CD4-positive, alpha-beta T cell treated with Interleukin-12 subunit alpha and Interleukin-12 subunit beta, for 1 hour (primary cell): ENCODE results near the gene HS6ST2.
"Not testable (repeated sequence)": the region's sequence is repeated elsewhere in the genome, so short reads cannot be mapped to it uniquely, and the experiment has no call there.

Experiments used
- DNase-seq: peaks from one replicate; pipeline ENCODE4 v3.0.0-alpha.2; 2020

Gene HS6ST2

DNA sequence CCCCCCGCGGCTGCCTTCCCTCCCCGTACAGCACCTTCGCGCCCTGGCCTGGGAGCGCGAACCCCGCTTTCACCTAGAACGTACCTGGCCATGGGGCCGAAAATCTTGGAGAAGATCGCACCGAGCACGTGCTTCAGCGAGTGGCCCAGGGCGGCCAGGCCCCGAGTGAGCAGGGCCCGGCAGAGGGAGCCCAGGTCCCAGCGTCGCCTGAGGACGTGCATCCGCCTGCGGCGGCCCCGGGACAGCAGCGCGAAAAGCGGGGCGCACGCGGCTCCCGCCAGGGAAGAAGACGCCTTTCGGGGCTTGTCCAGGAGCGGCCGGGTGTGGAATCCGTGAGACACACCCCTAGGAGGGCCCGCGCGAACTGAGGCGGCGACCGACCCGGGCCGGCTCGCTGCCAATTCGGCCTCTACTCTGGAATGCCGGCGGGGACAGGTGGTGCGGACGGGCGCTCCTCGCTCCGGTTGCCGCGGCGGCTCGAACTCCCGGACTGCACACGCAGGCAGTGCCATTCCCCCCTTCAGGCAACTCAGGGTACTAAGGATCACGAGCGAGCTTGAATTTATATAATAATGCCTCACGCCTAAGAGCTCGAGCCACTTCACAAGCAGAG lies at the start of gene HS6ST2:
Gene HS6ST2, minus strand, starts transcription at position 539 of the 613 bp plus-strand sequence.
- DNase-seq, result no peak

DNA sequence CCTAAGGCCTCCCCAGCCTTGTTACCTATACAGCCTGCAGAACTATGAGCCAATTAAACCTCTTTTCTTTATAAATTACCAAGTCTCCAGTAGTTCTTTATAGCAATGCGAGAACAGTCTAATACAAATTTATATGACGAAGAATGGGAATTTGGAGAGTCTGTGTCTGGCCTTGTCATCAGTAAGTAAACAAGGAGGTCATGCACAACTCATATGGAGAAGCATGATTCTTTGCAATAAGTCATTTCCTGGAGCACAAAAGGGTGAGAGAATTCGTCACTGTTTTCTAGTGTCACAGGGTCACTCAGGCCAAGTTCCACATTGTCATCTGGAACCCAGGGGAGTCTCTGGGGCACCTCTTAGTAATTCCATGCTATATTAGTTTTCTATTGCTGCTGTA lies 49.0 kb upstream of the HS6ST2 start:
- DNase-seq, result no peak

DNA sequence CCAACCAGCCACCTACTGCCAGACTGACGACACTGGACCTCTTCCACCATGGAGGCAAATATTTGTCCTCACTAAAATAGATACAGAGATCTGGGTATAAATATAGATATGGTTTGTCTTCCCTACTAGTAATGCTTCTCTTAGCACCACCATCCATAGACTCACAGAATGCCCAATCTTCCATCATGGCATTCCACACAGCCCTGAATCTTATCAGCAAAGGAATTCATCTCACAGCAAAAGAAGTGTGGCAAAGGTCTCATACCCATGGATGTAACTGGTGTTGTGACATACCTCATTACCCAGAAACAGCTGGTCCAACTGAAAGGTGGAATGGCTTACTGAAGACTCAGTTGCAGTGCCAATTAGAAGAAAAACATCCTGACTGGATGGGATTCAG lies 47.2 kb upstream of the HS6ST2 start:
- no peak for DNase-seq

DNA sequence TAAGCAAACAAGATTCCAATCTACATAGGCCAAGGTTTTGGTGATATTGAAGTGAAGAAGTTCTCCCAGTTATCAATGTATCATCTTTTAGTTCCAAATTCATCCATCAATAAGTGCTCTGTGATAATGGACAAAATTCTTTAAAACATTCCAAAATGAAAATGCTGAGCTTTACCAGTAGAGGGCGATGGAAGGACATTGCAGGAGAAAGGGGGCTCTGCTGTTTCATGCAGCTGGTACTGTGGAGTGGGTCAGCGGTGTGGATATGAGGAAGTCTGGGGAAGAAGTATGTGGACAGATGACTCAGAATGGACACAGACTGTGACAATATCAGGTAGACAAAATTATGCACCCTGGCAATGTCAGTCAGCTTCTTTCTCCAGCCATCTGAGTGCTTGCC lies 46.6 kb upstream of the HS6ST2 start:
- no peak for DNase-seq

DNA sequence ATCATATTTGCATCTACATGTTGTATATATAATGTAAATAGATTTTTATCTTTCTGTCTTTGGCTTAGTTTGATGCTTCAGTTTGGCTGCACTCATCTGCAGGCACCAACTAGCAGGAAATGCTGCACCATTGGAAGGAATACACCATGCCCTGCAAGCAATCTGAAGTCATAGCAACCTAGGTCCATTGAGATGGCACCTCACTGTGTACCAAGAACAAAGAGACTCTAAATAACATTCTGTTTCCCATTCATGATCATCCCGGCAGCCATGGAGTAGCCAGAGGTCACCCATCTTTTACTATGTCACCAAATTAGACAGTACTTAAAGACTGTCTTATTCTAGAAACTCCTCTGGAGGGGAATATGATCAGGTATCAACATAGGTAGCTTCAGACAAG lies 40.8 kb upstream of the HS6ST2 start:
- DNase-seq, result no peak

DNA sequence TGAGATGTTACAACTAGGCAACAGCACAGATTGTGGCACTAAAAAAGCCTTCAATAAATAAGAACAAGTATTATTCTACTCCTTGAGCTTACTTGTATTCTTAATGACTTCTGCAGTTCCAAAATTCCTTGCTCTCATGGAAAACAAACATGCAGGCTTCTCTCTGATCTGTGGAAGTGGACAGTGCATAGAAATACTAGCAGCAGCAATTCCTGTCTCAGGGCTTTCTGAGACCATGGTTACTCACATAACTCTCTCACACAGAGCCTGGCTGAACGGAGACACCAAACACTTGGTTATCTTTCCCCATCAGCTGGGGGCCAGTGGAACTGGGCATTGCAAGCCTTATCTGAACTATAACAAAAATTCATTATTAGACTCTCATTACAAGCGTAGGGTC lies 32.4 kb upstream of the HS6ST2 start:
- no peak for DNase-seq

GRCh38 chrX:132986556-132986955 lies 28.1 kb upstream of the HS6ST2 start:
- DNase-seq, result no peak

DNA sequence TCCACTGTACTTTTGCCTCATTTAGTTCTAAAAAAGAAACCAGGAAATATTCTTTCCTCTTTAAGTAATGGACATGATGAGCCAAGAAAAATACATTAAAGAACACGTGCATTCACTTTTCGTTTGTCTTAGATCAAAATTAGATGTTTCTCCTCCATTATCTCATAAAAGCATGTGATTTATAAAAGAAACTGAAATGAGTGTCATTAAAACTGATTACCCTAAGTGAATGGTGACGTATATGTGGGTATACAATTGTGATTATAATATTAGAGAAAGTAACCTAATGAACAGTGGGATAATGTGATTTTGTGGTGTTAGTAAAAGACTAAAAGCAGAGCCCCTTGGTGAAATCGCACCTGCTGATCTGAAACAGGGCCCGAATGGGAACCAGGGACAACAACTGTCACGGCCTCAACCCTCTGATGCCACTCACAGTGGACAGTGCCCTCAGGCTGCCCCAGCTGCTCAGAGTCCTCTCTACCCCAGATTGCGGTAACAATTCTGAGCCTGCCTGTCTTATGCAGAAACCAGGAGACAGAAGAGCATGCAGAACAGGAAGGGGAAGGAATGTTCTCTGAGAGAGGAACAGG lies 25.7 kb upstream of the HS6ST2 start:
- DNase-seq, result no peak

DNA sequence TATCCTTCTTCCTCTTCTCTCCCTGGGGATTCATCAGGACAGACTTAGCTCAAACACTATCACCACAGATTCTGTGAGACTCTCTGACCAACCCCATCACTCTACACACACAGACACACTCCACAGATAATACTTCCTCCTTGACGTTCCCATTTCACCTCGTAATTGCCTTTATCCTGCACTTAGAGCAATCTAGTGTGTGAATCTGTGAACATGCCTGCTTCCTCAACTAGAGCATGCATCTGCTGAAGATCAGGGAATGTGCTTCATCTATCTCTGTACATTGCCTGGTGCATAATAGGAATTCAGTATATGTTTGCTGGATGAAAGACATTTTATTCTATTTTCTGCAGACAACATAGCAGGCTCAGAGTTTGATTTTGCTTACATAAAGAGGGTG lies 25.1 kb upstream of the HS6ST2 start:
- DNase-seq, result no peak

GRCh38 chrX:132980035-132980434 lies 21.6 kb upstream of the HS6ST2 start:
- DNase-seq, result not testable (repeated sequence)

GRCh38 chrX:132968296-132968949 lies 10.0 kb upstream of the HS6ST2 start:
- no peak for DNase-seq

GRCh38 chrX:132967049-132967448 lies 8.6 kb upstream of the HS6ST2 start:
- DNase-seq, result no peak

- no peak for DNase-seq
Observed at GRCh38 chrX:132965461-132965860, 7.0 kb upstream of the HS6ST2 start.

DNA sequence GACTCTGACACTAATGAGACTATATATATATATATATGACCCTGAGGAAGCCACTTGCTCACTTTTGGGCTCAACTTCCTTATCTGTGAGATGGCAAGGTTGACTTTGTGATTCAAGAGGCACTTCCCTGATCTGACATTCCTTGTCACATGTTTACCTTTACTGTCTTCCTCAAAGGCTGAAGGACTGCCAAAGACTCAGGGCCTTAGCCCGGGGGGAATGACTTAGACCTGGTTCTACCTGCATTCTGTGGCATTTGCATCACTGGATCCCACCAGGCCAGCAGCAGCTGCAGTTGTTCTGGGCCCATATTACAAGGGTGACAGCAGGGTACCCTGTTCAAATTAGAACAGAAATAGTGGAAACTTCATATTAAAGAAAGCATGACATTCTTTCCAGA lies 3.1 kb upstream of the HS6ST2 start:
- no peak for DNase-seq

- DNase-seq, result peak; percentile 0
Observed at GRCh38 chrX:132957211-132958090, 978 bp downstream of the HS6ST2 start.

DNA sequence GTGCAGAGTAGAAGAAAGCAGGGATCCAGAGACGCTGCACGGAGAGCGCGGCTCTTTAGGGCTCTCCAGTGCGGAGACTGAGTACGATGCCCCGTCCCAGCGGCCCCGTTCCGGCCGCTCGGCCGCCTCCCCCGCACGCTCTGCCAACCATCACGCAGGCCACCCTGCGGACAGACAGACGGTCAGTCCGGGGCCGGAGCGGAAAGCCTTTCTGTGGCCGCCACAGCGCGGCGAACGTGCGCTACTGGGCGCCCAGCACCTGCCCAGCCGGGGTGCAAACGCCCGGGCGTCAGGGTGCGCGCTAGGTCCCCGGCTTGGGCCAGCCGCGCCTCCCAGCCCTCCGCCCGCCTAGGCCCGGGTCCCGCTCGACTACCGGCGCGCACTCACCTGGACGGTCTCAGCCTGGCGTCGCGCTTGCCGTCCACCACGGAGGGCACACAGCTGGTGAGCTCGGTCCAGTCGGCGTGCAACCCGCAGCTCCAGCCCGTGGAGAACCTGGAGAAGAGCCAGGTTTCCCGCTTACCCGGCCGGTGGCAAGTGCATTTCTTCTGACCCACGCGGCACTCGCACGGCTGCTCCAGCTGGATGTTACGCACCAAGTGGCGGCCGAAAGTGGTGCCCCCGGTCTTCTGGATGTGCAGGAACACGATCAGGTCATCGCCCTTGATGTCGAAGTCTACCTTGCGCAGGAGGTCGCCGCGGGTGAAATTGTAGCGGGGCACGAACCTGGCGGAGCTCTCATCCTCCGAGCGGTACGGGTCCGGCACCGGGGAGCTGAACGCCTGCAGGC lies 1.8 kb downstream of the HS6ST2 start:
- DNase-seq, result no peak

DNA sequence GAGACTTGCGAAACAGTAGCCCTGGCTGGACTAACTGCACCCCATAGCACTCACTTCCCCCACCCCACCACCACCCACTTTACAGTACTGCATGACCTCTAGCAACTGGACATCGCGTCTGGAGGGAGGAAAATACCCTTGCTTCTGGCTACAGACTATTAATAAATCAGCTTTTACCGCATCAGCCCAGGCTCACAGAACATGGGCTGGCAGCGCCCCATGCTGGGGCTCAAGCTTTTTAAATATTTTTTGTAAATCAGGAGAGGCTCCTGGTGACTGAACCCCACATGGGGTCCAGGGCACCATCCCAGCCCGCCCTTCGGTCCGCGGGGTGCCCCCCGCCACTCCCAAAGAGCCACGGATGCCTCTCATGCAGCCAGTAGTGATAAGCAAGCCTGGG lies 2.7 kb downstream of the HS6ST2 start:
- DNase-seq, result no peak

DNA sequence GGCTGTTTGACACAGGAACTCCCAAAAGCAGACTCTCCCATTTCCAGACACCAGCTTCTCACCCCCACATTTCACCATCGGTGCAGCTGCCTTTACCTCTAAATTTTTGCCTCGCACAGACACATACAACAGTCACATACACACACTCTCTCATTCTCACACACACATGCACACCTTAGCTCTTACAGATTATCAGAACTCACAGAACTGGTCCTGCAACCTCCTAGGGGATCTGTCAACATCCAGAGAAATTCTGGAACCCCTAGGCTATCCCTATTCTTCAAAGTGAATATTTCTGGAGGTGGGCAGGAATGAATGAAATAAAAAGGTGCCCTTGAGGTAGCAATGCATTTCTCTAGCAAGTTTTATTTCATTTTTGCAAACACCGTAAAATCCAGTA lies 4.1 kb downstream of the HS6ST2 start:
- no peak for DNase-seq

DNA sequence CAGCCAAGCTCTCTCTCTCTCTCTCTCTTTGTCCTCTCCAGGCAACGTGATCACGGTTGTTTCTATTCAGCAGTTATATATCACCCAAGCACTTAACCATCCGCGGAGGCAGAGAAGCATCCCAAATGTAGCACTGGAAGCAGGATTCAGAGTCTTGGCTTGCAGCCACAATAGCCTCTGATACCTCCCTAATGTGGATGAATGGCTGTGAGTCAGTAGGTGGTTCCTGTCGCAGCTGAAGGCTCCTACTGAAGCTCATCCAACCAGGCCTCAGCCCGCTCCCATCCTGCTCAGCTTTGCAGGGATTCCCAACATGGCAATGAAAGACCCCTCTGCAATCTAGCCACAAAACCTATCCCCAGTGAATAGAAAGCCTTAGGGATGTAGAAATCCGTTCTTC lies 5.1 kb downstream of the HS6ST2 start:
- no peak for DNase-seq

DNA sequence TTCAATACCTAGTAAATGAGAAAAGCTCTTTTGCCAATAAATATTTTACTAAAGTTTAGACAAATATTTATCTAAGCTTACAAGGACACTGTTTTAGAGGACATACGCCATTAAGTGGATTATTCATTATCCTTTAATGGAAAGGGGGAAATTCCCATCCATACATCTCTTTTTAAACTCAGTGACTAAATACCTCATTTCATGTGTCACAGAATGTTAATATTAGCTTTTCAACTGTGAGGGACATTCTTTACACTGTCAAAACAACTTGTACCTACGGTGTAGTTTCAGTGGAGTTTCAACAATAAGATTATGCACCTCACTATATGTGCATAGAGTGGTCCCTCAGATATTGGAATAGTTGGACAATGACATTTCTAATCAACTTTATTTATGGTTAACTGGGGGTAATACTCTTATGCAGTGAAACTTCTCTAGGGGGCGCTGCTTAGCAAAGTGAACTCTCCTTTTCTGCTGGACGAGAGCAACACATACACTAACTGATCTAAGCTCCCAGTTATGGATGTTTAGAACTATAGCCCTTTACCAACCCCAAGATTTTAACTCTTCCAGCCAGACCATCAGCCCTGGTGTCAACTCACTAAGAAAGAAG lies 9.7 kb downstream of the HS6ST2 start:
- no peak for DNase-seq

GRCh38 chrX:132945055-132945599 lies 13.3 kb downstream of the HS6ST2 start:
- DNase-seq, result not testable (repeated sequence)

DNA sequence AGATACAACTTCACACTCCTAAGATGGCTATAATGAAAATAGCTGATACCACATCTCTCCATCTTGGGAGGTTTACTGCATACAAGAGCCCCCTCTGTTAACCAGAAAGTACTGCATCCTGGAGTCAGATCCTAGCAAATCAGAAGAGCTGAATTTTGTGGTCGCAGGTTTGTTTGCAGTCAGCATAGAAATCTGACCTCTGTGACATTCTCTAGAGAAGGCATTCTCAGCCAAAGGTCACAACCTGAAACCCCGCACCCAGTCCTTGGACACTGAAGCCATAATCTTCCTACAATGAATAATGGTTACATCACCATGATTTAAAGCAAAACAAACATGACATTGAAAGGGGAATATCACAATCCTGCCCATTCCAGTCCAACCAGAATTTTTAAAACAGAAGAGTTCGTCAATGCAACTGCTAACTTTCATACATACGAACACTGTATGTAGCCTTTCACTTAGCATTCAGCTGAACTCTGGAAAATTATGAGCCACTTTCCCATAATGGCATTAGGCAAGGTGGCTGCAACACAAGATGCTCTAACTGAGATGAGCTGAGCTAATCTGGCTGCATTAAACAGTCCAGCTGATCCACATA lies 17.6 kb downstream of the HS6ST2 start:
- DNase-seq, result no peak
